HG03097 (cell line): ENCODE data around the gene FADS1.

Source experiments
- ATAC-seq: cut with Tn5 transposase; IDR thresholded peaks from one replicate; pipeline ENCODE4 v1.9.1; 2021; ENCODE audit not compliant: unreplicated experiment, low FRiP score

Gene FADS1

GRCh38 chr11:61816736-61817455 lies at the start of gene FADS1:
FADS1 (minus strand) TSS chr11:61817003; CDS start chr11:61816929, 74 bp downstream.
- ATAC-seq, result peak; percentile 61

- ATAC-seq, result no peak
Measured at GRCh38 chr11:61866231-61866957, 49.6 kb upstream of the FADS1 start.

- ATAC-seq, result no peak
Measured at GRCh38 chr11:61864814-61865775, 48.3 kb upstream of the FADS1 start.

- ATAC-seq, result no peak
Measured at GRCh38 chr11:61863548-61864081, 46.8 kb upstream of the FADS1 start.

- no peak for ATAC-seq
Measured at GRCh38 chr11:61862714-61863547, 46.1 kb upstream of the FADS1 start.

- ATAC-seq, result no peak
Measured at GRCh38 chr11:61861634-61862033, 44.8 kb upstream of the FADS1 start.

GRCh38 chr11:61860054-61860903 lies 43.5 kb upstream of the FADS1 start:
- ATAC-seq, result no peak

- no peak for ATAC-seq
Measured at GRCh38 chr11:61855939-61856680, 39.3 kb upstream of the FADS1 start.

GRCh38 chr11:61854966-61855714 lies 38.3 kb upstream of the FADS1 start:
- ATAC-seq, result no peak

GRCh38 chr11:61854206-61854895 lies 37.5 kb upstream of the FADS1 start:
- ATAC-seq, result no peak

GRCh38 chr11:61853698-61854169 lies 36.9 kb upstream of the FADS1 start:
- no peak for ATAC-seq

- ATAC-seq, result no peak
Measured at GRCh38 chr11:61851900-61852295, 35.1 kb upstream of the FADS1 start.

- no peak for ATAC-seq
Measured at GRCh38 chr11:61851113-61851899, 34.5 kb upstream of the FADS1 start.

- ATAC-seq, result no peak
Measured at GRCh38 chr11:61850687-61851086, 33.9 kb upstream of the FADS1 start.

GRCh38 chr11:61848631-61849030 lies 31.8 kb upstream of the FADS1 start:
- ATAC-seq, result no peak
